Effector memory CD4-positive, alpha-beta T cell (primary cell): ENCODE measurements around the gene PBRM1.
"Not testable (repeated sequence)": the region's sequence is repeated elsewhere in the genome, so short reads cannot be mapped to it uniquely, and the experiment has no call there.

Experiments used
- DNase-seq, 3 donors: peaks; one replicate each; pipeline ENCODE4 v3.0.0-alpha.2; 2020
- H3K27ac ChIP-seq: 2 replicates; pipeline ENCODE4 v1.7.0; 2013; ENCODE audit warnings: mild to moderate bottlenecking, low read length, moderate library complexity; ENCODE audit not compliant: insufficient read depth, poor library complexity, severe bottlenecking
- H3K27me3 ChIP-seq: replicated peaks from 2 replicates; pipeline ENCODE4 v1.7.0; 2013; ENCODE audit warnings: mild to moderate bottlenecking, low read length; ENCODE audit not compliant: insufficient read depth, control insufficient read depth, poor library complexity, severe bottlenecking
- H3K36me3 ChIP-seq: 2 replicates; pipeline ENCODE4 v1.7.0; 2013; ENCODE audit warnings: mild to moderate bottlenecking, low read length, moderate library complexity; ENCODE audit not compliant: control insufficient read depth, insufficient read depth
- H3K4me1 ChIP-seq: 2 replicates; pipeline ENCODE4 v1.7.0; 2013; ENCODE audit warnings: low read length, mild to moderate bottlenecking; ENCODE audit not compliant: control insufficient read depth, insufficient read depth, poor library complexity, severe bottlenecking
- H3K4me3 ChIP-seq: 2 replicates; pipeline ENCODE4 v1.7.0; 2013; ENCODE audit warnings: low read length, low read depth, mild to moderate bottlenecking; ENCODE audit not compliant: insufficient read depth, poor library complexity, severe bottlenecking
- H3K9me3 ChIP-seq: 2 replicates; pipeline ENCODE4 v1.7.0; 2013; ENCODE audit warnings: mild to moderate bottlenecking, low read length, moderate library complexity; ENCODE audit not compliant: control insufficient read depth
- total RNA-seq, 3 donors: gene quantifications; one replicate each; lab custom pipeline; 2026; lab: John Stamatoyannopoulos, UW

The PBRM1 gene
- total RNA-seq = 106 to 136 (median 131) reads per million in 3 donors

- no peaks in the 10 kb centered on the region for H3K4me1 ChIP-seq
- H3K4me3 ChIP-seq = peak within 1 kb of the TSS; percentile 71
- peak; percentile 87 to 89 (median 89) for DNase-seq
- H3K27me3 ChIP-seq = no peaks in the 10 kb centered on the region
- H3K27ac ChIP-seq = peak within 1 kb of the TSS; percentile 90
- H3K36me3 ChIP-seq = peaks cover 45% of the 10 kb centered on the region
- H3K9me3 ChIP-seq = no peaks in the 10 kb centered on the region
Observed at GRCh38 chr3:52685709-52686691, at the start of gene PBRM1, which contains the start of gene GNL3. Gene PBRM1 (minus strand): TSS chr3:52685913. Gene GNL3 (plus strand): TSS chr3:52686032. CDS start chr3:52686093, 61 bp downstream.

- no peak for DNase-seq
- Histone ChIP-seq H3K36me3 (peaks cover 28% of the 10 kb centered on the region), H3K27me3 (no peaks in the 10 kb centered on the region), H3K27ac (no peak overlapping the region), H3K9me3 (no peaks in the 10 kb centered on the region), H3K4me1 (no peaks in the 10 kb centered on the region), H3K4me3 (no peak overlapping the region)
Observed at GRCh38 chr3:52733256-52733891, 47.7 kb upstream of the PBRM1 start.

- Histone ChIP-seq H3K36me3 (peaks cover 27% of the 10 kb centered on the region), H3K27me3 (no peaks in the 10 kb centered on the region), H3K27ac (no peak overlapping the region), H3K4me1 (no peaks in the 10 kb centered on the region), H3K4me3 (no peak overlapping the region), H3K9me3 (no peaks in the 10 kb centered on the region)
- no peak for DNase-seq
Observed at GRCh38 chr3:52731590-52731989, 45.9 kb upstream of the PBRM1 start.

- Histone ChIP-seq H3K36me3 (peaks cover 27% of the 10 kb centered on the region), H3K4me3 (no peak overlapping the region), H3K27ac (no peak overlapping the region), H3K27me3 (no peaks in the 10 kb centered on the region), H3K9me3 (no peaks in the 10 kb centered on the region), H3K4me1 (no peaks in the 10 kb centered on the region)
- DNase-seq = no peak
Observed at GRCh38 chr3:52730681-52731080, 45.0 kb upstream of the PBRM1 start.

GRCh38 chr3:52728753-52729152 lies 43.0 kb upstream of the PBRM1 start:
- not testable (repeated sequence) for H3K4me1 ChIP-seq
- H3K36me3 ChIP-seq = peaks cover 22% of the 10 kb centered on the region

GRCh38 chr3:52724511-52724910 lies 38.8 kb upstream of the PBRM1 start:
- H3K36me3 ChIP-seq = no peaks in the 10 kb centered on the region
- H3K9me3 ChIP-seq = no peaks in the 10 kb centered on the region
- no peaks in the 10 kb centered on the region for H3K27me3 ChIP-seq
- DNase-seq = no peak
- H3K27ac ChIP-seq = no peak overlapping the region
- H3K4me3 ChIP-seq = no peak overlapping the region
- H3K4me1 ChIP-seq = no peaks in the 10 kb centered on the region

More at GRCh38 chr3:52728753-52729152, 43.0 kb upstream of the PBRM1 start:
- not testable (repeated sequence) for H3K4me3 ChIP-seq, H3K27me3 ChIP-seq, H3K9me3 ChIP-seq, DNase-seq, H3K27ac ChIP-seq

GRCh38 chr3:52723935-52724334 lies 38.2 kb upstream of the PBRM1 start:
- no peaks in the 10 kb centered on the region for H3K27me3 ChIP-seq
- H3K9me3 ChIP-seq = no peaks in the 10 kb centered on the region
- no peak overlapping the region for H3K27ac ChIP-seq
- no peak for DNase-seq
- no peaks in the 10 kb centered on the region for H3K4me1 ChIP-seq
- H3K36me3 ChIP-seq = no peaks in the 10 kb centered on the region
- H3K4me3 ChIP-seq = no peak overlapping the region

GRCh38 chr3:52722491-52722890 lies 36.8 kb upstream of the PBRM1 start:
- Histone ChIP-seq H3K27me3 (no peaks in the 10 kb centered on the region), H3K36me3 (no peaks in the 10 kb centered on the region), H3K4me3 (no peak overlapping the region), H3K27ac (no peak overlapping the region), H3K9me3 (no peaks in the 10 kb centered on the region), H3K4me1 (no peaks in the 10 kb centered on the region)
- no peak for DNase-seq

- Histone ChIP-seq H3K36me3 (no peaks in the 10 kb centered on the region), H3K4me3 (no peak overlapping the region), H3K27me3 (no peaks in the 10 kb centered on the region), H3K4me1 (no peaks in the 10 kb centered on the region), H3K9me3 (no peaks in the 10 kb centered on the region), H3K27ac (no peak overlapping the region)
- no peak for DNase-seq
Observed at GRCh38 chr3:52721730-52722008, 36.0 kb upstream of the PBRM1 start.
